Activated CD8-positive, alpha-beta memory T cell treated with anti-CD3 and anti-CD28 coated beads for 36 hours (primary cell): ENCODE measurements around the gene SLC25A21. TPM values are rescaled to one million over a fixed set of nuclear protein-coding genes. Genes with fewer than 3 reads are reported as not detected.

Source experiments
- CTCF ChIA-PET: fragments of 350-600 bp; sonication (Branson Sonifier 250); formaldehyde crosslinking; loops from one replicate; lab custom pipeline; 2021; ENCODE audit warnings: antibody characterized with exemption; lab: Charles Lee
- POLR2A ChIA-PET: fragments of 350-600 bp; sonication (Branson Sonifier 250); formaldehyde crosslinking; loops from one replicate; lab custom pipeline; 2021; ENCODE audit warnings: antibody characterized with exemption; lab: Charles Lee
- total RNA-seq, 2 experiments: library from RNA; stranded (reverse); gene quantifications; one replicate each; pipeline ENCODE4 v1.2.3, GENCODE V29; 2021

The SLC25A21 gene
- total RNA-seq, 2 experiments from 2014 or later, result not detected

DNA sequence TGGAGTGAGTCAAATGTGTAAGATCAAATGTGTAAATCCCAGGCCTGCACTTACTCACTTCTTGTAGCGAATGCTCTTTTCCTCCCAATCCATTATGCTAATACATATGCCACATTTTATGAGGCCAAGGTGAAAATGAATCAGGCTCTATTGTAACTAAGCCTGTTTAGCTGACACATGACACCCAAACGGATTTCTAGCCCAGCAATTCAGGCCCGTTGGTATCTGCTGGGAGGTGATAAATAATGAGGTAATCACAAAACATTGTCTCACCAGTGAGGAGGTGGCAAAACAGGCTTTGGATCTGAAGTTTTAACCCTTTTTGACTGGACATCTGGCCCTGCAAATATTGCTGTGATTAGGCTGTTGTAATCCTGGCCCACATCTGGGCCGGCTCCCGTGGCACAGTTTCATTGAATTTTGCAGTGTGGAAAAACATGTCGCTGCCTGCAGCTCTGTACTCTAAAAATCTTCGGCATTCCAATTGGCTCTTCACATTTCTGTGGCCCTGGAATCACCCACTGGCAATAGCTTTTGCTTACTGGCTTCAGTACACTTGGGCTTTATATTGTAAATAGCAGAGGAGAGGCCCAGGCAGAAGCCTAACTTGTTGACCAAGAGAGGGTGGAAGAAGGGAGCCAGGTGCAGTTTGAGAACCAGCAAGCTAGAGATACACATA lies 404.7 kb downstream of the SLC25A21 start:
- POLR2A ChIA-PET, result no interaction called here
- CTCF ChIA-PET, result no interaction called here

GRCh38 chr14:36766974-36767373 lies 405.4 kb downstream of the SLC25A21 start:
- ChIA-PET CTCF (no interaction called here), POLR2A (no interaction called here)

- CTCF ChIA-PET, result no interaction called here
- POLR2A ChIA-PET, result no interaction called here
Measured at GRCh38 chr14:36757734-36758601, 414.4 kb downstream of the SLC25A21 start.

DNA sequence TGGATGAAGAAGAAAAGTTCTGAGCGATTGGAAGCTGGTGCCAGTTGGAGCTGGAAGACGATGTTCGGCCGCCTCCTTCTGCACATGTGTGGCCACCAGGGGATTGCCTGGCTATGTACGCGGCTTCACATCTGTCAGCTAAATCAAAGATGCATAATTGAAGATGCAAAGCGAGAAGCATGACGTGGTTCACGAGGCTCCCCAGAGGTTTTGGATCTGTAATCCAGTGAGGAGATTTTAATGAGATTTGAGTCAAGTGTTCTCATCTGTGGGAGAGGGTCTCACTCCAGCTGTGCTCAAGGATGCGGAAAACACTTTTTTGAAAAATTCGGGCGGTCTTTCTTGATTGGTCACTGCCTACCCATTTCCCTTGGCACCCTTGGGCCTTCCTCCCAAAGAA lies 416.2 kb downstream of the SLC25A21 start:
- CTCF ChIA-PET, result no interaction called here
- POLR2A ChIA-PET, result no interaction called here

DNA sequence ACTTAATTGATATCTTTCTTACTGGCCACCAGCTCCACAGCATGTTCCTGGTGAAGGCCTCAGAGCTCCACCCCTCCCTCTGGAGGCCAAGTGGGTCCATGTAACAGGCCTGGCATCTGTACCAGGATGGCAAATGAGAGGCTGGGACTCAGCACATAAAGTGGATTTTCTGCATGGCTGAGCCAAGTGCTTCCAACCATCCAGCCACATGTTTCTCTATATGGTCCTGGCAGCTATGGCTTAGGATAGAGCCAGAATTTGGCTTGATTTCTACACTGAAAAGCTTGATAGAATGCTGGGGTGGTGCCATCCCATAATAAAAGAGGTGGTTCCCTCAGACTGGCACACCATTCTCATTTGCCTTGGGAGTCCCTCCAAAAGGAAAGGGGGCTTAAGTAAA lies 416.6 kb downstream of the SLC25A21 start:
- ChIA-PET CTCF (no interaction called here), POLR2A (no interaction called here)

GRCh38 chr14:36751920-36752319 lies 420.5 kb downstream of the SLC25A21 start:
- POLR2A ChIA-PET, result no interaction called here
- CTCF ChIA-PET, result no interaction called here

DNA sequence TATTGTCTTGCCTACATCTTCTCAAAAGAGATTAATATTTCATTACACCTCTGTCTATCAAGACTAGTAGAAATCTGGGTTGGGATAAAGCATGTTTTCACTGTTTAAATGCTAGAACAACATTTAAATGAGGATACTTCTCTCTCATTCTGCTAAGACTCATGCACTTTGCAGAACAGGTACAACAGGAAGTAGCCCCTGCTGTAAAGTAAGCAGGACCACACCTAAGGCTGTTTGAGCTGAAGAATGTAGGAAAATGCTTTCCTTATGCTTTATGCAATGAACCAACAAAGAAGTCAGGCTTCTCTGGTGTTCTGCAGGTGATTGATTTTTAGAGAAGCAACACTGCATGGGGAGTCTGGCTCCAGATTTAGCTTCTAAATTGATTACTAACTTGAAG lies 421.3 kb downstream of the SLC25A21 start:
- ChIA-PET CTCF (no interaction called here), POLR2A (no interaction called here)

DNA sequence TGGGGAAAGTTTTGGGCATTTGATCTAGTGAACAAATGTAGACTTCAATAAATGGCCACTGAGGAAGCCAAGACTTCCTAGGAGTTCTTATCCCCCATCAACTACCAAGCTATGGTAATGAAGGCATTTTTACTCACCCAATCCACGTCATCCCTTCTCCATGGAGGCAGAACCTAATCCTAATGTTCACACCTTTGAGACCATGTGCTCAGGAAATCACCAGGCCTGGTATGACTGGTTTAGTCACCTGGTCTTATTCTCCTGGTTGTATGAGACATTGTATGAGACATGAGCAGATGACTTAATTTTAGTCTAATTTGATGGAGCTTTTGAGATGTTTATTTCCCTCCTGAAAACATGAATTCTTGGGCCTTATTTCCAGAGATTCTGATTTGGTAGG lies 422.2 kb downstream of the SLC25A21 start:
- CTCF ChIA-PET, result no interaction called here
- POLR2A ChIA-PET, result no interaction called here

GRCh38 chr14:36748610-36749213 lies 423.7 kb downstream of the SLC25A21 start:
- ChIA-PET POLR2A (no interaction called here), CTCF (no interaction called here)

DNA sequence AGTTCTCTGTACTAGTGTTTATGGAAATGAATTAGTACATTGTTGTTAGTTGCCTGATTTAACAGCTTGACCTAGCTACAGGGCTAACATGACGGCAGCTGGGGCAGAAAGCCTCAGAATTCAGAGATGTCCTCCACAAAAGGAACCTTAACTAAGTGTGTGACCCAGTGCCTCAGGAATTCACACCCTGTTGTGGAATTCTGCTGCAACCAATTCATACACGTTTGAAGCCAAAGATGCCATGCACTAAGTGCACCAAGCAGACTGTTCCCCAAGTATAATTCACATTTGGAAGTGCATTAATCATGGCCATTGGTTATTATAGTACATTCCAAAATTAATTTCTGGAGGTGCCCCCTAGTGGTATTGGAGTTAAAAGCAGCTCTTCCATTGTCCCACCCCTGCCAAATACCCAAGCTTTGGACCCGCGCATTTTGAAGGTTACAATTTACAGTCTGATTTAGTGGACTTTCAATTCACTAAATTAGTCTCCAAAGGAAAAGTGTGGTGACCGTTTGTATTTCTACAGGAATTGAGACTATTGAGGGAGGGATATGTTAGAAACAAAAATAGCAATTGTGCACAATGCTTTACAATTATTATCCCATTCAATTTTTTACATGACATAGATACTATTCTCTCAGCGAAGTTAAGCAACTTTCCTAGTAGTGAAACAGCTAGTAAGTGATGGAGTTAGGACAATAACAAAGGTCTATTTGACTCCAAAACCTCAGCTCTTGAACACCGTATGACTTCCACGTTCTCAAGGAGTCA lies 424.8 kb downstream of the SLC25A21 start:
- ChIA-PET CTCF (no interaction called here), POLR2A (no interaction called here)

DNA sequence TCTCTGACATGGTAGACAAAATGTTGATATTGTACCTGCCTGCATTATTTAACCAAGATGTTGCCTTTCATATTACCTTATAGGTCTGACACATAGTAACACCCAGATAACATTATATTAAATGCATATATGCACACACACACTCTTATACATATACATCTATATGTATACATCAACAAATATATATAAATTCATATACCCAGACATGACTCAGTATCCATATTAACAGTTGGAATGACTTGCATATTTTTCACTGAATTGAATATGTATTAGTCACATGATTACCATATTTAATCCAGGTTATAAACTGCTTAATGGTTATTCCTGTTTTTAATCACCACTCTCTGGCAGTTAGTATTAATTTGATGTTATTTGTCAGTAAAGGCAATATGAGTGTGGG lies 425.5 kb downstream of the SLC25A21 start:
- CTCF ChIA-PET, result no interaction called here

GRCh38 chr14:36741858-36742257 lies 430.5 kb downstream of the SLC25A21 start:
- CTCF ChIA-PET, result no interaction called here
- POLR2A ChIA-PET, result no interaction called here

More for the DNA sequence above, 425.5 kb downstream of the SLC25A21 start:
- POLR2A ChIA-PET, result no interaction called here

DNA sequence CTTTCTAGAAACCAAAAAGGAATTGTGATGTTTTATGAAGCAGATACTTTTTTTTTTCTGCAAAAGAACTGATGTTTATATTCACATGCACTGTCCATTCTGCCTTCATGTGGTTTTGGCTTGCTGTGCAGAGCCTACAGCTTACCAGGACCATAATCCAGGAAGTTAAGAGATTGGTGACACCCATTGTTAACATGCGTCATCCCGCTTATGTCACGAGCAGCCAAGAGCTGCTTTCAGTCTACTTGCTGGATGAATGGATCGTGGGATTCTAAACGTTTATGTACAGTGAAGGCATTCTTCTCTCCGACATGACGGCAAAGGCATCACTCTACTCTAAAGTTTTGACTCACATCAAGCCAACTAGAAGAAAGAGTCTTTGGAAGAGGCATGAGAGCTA lies 434.1 kb downstream of the SLC25A21 start:
- ChIA-PET POLR2A (no interaction called here), CTCF (no interaction called here)

DNA sequence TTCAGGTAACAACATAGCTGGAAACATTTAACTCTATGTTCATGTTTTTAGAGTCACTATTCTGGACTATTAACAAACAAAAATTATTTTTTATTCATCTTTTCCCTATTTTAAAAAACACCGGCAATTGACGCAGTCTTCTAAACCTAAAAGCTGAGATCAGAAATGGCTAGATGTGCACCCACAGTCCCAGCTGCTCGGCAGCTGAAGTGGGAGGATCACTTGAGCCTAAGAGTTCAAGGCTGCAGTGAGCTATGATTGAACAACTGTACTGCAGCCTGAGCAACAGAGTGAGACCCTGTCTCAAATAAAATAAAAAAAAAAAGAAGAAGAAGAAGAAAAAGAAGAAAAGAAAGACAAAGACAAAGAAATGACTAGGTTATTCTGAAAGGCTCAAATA lies 446.3 kb downstream of the SLC25A21 start:
- CTCF ChIA-PET, result no interaction called here
- POLR2A ChIA-PET, result no interaction called here

DNA sequence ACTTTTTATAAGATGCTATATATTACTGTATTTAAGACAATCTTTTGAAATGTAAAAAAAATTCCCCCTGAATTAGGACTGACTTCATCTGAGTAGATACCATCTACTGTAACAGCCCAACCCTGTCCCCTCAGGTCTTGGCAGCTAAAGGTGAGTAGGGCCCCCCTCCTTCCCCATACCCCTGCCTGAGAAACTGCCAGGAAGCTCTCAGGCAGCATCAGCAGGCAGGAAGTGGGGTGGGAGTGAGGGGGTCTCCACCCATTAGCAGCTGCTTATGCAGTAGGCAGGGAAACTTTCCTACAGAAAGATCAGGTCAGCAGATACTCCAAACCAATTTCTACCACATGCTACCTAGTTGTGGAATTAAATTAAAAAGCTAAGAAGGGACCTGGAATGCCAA lies 448.2 kb downstream of the SLC25A21 start:
- ChIA-PET CTCF (no interaction called here), POLR2A (no interaction called here)

GRCh38 chr14:36723530-36723929 lies 448.9 kb downstream of the SLC25A21 start:
- POLR2A ChIA-PET, result no interaction called here

DNA sequence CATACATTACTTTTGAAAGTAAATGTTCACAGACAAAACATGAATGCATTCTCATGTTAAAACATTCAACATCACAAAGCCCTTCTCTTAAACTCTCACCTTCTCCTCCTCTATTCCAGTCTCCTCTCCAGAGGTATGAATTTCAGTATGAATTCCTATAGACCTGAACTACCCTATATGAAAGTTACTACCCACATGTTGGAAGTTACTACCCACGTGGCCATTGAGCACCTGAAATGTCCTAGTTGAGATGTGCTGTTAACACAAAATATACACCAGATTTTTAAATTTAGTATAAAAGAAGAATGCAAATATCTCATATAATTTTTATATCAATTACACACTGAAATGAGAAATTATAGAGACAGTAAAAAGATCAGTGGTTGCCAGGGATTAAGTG lies 450.5 kb downstream of the SLC25A21 start:
- ChIA-PET CTCF (no interaction called here), POLR2A (no interaction called here)

More at GRCh38 chr14:36723530-36723929, 448.9 kb downstream of the SLC25A21 start:
- CTCF ChIA-PET, result no interaction called here

- POLR2A ChIA-PET, result no interaction called here
- CTCF ChIA-PET, result no interaction called here
Measured at GRCh38 chr14:36720657-36721056, 451.7 kb downstream of the SLC25A21 start.

DNA sequence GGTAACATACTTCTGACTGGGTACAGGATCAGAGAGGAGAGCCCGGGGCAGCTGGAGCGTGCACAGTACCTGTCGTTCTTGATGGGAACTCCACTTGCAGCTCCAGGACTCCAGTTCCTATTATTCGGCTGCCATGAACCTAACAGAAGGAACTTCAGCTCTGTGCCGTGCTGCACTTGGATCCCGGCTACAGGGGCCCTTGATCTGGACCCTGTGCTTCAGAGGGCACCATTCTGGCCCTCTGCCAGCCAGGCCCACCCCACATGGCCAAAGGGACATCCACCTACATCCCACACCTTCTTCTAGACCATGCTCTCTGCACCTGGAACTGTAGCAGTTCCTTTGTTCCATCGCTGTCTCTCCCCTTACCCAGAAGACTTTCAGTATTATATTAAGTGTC lies 452.6 kb downstream of the SLC25A21 start:
- POLR2A ChIA-PET, result no interaction called here
- CTCF ChIA-PET, result no interaction called here

DNA sequence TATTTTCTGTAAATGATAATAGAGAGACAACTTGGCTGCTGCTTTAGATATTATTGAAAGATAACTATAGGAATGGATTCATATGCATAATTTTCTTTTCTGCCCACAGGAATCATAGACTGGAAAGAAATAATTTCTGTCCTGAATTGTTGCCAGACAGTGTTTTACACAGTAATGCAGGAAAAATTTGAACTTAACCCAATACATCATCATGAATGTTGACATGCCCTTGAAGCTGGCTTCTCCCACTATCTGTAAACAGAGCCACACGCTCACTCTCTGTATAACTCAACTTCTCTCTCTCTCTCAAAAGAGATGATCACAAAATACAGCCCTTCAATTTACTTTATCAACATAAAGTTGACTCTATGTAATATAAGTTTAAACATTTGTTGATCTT lies 454.2 kb downstream of the SLC25A21 start:
- ChIA-PET CTCF (no interaction called here), POLR2A (no interaction called here)
